Upper lobe of left lung (tissue), 6 donors: ENCODE results near the gene SEMA3D. TPM values are rescaled to one million over a fixed set of nuclear protein-coding genes. Genes with fewer than 3 reads are reported as not detected.

ENCODE experiments used
- ATAC-seq, 2 donors: fragments of 200-7000 bp; cut with Tn5 transposase; one replicate each; pipeline ENCODE4 v1.9.1; 2022; ENCODE audit warnings: mild to moderate bottlenecking in 2 of 2, moderate library complexity in 2 of 2; ENCODE audit not compliant: low FRiP score in 2 of 2
- DNase-seq, 2 donors: peaks; one replicate each; pipeline ENCODE4 v3.0.0-alpha.2; 2019 to 2020
- H3K27ac ChIP-seq, 4 donors: fragments of 200-600 bp; sonication (generic); one replicate each; pipeline ENCODE4 v1.5.1; 2016 to 2019
- H3K27me3 ChIP-seq, 4 donors: fragments of 200-600 bp; sonication (generic); one replicate each; pipeline ENCODE4 v1.5.1; 2017 to 2019
- H3K36me3 ChIP-seq, 4 donors: fragments of 200-600 bp; sonication (generic); one replicate each; pipeline ENCODE4 v1.5.1; 2016 to 2019
- H3K4me1 ChIP-seq, 4 donors: fragments of 200-600 bp; sonication (generic); one replicate each; pipeline ENCODE4 v1.5.1; 2018 to 2019
- H3K4me3 ChIP-seq, 4 donors: fragments of 200-600 bp; sonication (generic); one replicate each; pipeline ENCODE4 v1.5.1; 2017 to 2019; ENCODE audit warnings: mild to moderate bottlenecking in 2 of 4, moderate library complexity in 1 of 4
- H3K9me3 ChIP-seq, 4 donors: fragments of 200-600 bp; sonication (generic); one replicate each; pipeline ENCODE4 v1.5.1; 2018 to 2019
- EP300 ChIP-seq, 4 donors: sonication (generic); formaldehyde crosslinking; IDR thresholded peaks; one replicate each; pipeline ENCODE4 v1.5.1; 2017; ENCODE audit warnings: antibody characterized with exemption in 4 of 4, control low read depth in 2 of 4
- POLR2A ChIP-seq, 4 donors: fragments of 450-650 bp; IDR thresholded peaks; one replicate each; pipeline ENCODE4 v1.5.1; 2016 to 2017; ENCODE audit warnings: antibody characterized with exemption in 4 of 4, mild to moderate bottlenecking in 2 of 4
- POLR2AphosphoS5 ChIP-seq, 2 donors: sonication (generic); formaldehyde crosslinking; IDR thresholded peaks; one replicate each; pipeline ENCODE4 v1.5.1; 2017; ENCODE audit warnings: antibody characterized with exemption in 2 of 2
- WGBS, 2 donors: methylation state at CpG; one replicate each; pipeline ENCODE4 v1.1.5; 2017 to 2018; 5-methylcytosine and 5-hydroxymethylcytosine counted together
- total RNA-seq, 6 donors: library from RNA; depleted of rRNA in 4 of 6; stranded (reverse); fragments of >200 nt in 4 of 6; gene quantifications; one replicate each; pipeline versions ENCODE4 v1.1.0 to v1.2.1, GENCODE V29; 2016 to 2021
- TF ChIP-seq, protein P1 (sequence below), 6 experiments: fragments of 450-650 bp in 4 of 6; fragments of 200-600 bp in 2 of 6; sonication (generic) in 2 of 6; IDR thresholded peaks; one replicate each; pipeline ENCODE4 v1.5.1; 2016 to 2019; ENCODE audit warnings: antibody characterized with exemption in 6 of 6
- donor health status: DM: no; HTN: no; CAD: no; lungs with moderate emphysema.
- donor health status: DM: no; HTN: yes; CAD: no; lungs with severe emphysema.

SEMA3D gene
- total RNA-seq, 6 donors from 2014 or later: 1.7 to 8.1 (median 3.5) TPM

DNA sequence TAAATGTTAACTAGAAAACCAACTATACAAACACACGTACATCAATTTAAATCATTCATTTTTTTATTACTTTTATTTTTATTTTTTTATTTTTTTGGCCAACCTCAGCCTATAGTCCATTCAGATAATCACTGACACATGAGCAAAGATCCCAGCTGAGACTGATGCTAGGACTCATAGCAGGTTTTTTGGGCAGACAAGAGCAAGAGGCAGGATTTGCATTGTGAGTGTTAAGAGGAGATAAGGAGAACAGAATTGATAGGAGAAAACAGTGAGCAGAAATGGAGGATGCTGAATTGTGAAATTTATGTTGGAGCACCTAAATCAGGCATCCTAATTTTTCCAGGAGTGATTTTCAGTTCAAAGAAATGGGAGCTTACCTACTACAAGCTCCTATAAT lies 240.3 kb downstream of the SEMA3D start:
- TF ChIP-seq POLR2AphosphoS5 (IDR thresholded peaks at IDR 0.05): no peak
- TF ChIP-seq, protein P1, sequence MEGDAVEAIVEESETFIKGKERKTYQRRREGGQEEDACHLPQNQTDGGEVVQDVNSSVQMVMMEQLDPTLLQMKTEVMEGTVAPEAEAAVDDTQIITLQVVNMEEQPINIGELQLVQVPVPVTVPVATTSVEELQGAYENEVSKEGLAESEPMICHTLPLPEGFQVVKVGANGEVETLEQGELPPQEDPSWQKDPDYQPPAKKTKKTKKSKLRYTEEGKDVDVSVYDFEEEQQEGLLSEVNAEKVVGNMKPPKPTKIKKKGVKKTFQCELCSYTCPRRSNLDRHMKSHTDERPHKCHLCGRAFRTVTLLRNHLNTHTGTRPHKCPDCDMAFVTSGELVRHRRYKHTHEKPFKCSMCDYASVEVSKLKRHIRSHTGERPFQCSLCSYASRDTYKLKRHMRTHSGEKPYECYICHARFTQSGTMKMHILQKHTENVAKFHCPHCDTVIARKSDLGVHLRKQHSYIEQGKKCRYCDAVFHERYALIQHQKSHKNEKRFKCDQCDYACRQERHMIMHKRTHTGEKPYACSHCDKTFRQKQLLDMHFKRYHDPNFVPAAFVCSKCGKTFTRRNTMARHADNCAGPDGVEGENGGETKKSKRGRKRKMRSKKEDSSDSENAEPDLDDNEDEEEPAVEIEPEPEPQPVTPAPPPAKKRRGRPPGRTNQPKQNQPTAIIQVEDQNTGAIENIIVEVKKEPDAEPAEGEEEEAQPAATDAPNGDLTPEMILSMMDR (IDR thresholded peaks at IDR 0.05): no peak
- TF ChIP-seq POLR2A (IDR thresholded peaks at IDR 0.05): no peak
- TF ChIP-seq EP300 (IDR thresholded peaks at IDR 0.05): no peak
- no peaks in the 10 kb centered on the region for H3K27me3 ChIP-seq
- no peak for DNase-seq
- H3K36me3 ChIP-seq: no peaks in the 10 kb centered on the region
- H3K9me3 ChIP-seq: no peaks in the 10 kb centered on the region
- no peaks in the 10 kb centered on the region for H3K4me1 ChIP-seq
- WGBS, 2 donors: 80 to 87% methylated on average over 1 of the region's 1 CpG
- no peak for ATAC-seq
- H3K4me3 ChIP-seq: no peak overlapping the region
- no peak overlapping the region for H3K27ac ChIP-seq
